Vagina (tissue), 2 donors: Measurements from ENCODE around the gene FAM241A.

Experiments
- CTCF ChIP-seq, 3 experiments: fragments of 450-650 bp in 2 of 3; fragments of 200-600 bp in 1 of 3; sonication (generic) in 1 of 3; IDR thresholded peaks; one replicate each; pipeline ENCODE4 v1.5.1; 2017 to 2019; ENCODE audit warnings: antibody characterized with exemption in 3 of 3, mild to moderate bottlenecking in 2 of 3, moderate library complexity in 2 of 3
- POLR2A ChIP-seq, 2 donors: fragments of 450-650 bp; IDR thresholded peaks; one replicate each; pipeline ENCODE4 v1.6.1; 2017; ENCODE audit warnings: antibody characterized with exemption in 2 of 2, mild to moderate bottlenecking in 2 of 2, moderate library complexity in 2 of 2
- POLR2AphosphoS5 ChIP-seq, 2 donors: sonication (generic); formaldehyde crosslinking; IDR thresholded peaks; one replicate each; pipeline ENCODE4 v1.9.0; 2017; ENCODE audit warnings: antibody characterized with exemption in 2 of 2, mild to moderate bottlenecking in 2 of 2, low read depth in 1 of 2; ENCODE audit not compliant: insufficient read depth in 1 of 2

DNA sequence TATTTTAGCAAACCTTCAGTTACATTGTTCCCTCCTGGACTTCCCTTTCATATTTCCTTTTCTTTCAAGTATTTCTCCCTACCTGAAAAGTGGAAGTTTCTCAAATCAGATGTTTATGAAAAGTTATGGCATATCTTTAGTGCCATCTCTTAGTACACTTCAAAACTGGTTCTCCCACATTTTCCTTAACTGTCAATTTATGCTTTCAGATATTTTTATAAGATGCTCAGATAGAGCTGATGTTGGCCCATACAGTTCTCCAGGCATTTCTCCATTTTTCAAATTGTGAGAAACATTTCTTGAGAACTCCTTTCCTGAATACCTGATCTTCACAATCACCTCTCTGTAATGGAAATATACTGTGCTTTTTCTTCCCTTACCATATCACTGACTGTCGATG, 53.8 kb downstream of the FAM241A start:
- no peak for TF ChIP-seq CTCF (IDR thresholded peaks at IDR 0.05)
- no peak for TF ChIP-seq POLR2AphosphoS5 (IDR thresholded peaks at IDR 0.05; ENCODE audit: insufficient read depth in 1 of 2, low read depth in 1 of 2)
- TF ChIP-seq POLR2A (IDR thresholded peaks at IDR 0.05) = no peak
